Measurements from ENCODE around the gene ULK4.
"Not testable (repeated sequence)": the region's sequence is repeated elsewhere in the genome, so short reads cannot be mapped to it uniquely, and the experiment has no call there.

The ULK4 gene

DNA sequence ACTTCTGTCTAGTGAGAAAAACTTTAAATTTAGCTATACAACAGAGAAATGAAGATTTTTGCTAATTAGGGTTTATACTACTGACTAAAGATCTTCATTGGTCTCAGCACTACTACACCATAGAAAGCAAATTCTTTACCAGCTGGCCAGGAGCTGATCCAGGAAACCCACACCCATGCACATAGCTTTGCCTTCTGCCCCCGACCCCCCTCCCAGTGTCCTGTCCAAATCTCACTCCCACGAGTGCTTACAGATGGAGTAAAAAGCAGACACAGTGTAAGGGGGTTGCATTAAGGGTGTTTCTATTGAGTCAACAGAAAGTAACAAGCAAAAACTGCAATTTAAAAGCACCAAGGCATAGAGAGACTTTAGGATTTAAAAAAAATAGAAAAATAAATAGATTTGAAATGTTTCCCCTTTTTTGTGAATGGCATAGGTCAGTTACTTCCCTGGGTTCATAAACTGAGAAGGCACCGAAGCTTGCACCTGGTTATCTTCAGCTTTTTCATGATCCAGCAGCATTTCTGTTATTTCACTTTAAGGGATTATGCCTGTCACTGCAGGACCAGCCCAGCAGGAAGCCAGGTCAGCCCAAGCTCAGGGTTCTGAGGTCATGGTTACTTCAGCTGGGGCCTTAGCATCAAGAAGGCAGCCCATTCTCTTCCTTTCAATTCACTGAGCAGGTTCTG is 638.3 kb downstream of the ULK4 start:
- DNase-seq (ENCODE audit: low read depth in 1 of 2, low spot score in 1 of 2), result no peak

GRCh38 chr3:41321642-41321980 is 640.3 kb downstream of the ULK4 start:
- no peak for DNase-seq (ENCODE audit: low read depth in 1 of 2, low spot score in 1 of 2)

GRCh38 chr3:41320953-41321641 is 640.8 kb downstream of the ULK4 start:
- no peak for DNase-seq (ENCODE audit: low read depth in 1 of 2, low spot score in 1 of 2)

- no peak for DNase-seq (ENCODE audit: low read depth in 1 of 2, low spot score in 1 of 2)
Measured at GRCh38 chr3:41318520-41318919, 643.4 kb downstream of the ULK4 start.

- no peak for DNase-seq (ENCODE audit: low read depth in 1 of 2, low spot score in 1 of 2)
Measured at GRCh38 chr3:41317718-41318117, 644.2 kb downstream of the ULK4 start.

DNA sequence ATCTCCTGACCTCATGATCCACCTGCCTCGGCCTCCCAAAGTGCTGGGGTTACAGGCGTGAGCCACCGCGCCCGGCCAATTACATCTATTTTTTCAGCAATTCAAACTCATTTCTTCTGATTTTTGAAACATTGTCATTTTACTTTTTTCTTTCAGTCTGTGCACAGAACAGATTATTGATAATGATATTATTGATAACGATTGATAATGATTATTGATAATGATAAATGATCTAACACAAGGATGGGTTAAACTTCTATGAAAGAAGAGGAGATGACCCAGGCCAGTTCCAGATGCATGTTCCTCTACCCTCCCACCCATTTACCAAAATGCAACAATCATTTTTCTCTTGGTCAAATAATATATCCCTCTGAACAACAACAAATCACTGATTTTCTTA is 644.6 kb downstream of the ULK4 start:
- no peak for DNase-seq (ENCODE audit: low read depth in 1 of 2, low spot score in 1 of 2)

DNA sequence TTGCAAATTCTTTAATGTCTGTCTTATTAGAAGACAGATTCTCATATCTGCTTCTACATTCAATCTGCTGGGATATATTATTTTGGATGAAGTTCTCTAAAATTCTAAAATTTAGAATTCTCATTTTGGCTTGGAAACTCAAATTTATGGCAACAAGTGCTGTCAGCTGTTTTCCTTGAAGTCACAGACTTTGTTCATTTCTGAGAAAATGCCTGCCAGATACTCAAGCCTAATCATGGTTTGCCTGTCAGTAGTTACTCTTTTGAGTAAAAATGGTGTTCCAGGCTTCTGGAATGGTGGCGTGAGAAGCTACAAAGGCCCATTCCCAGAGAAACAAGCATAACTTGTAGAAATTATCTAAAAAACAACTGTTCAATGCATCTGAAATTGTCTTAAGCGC is 646.8 kb downstream of the ULK4 start:
- DNase-seq (ENCODE audit: low read depth in 1 of 2, low spot score in 1 of 2), result no peak

DNA sequence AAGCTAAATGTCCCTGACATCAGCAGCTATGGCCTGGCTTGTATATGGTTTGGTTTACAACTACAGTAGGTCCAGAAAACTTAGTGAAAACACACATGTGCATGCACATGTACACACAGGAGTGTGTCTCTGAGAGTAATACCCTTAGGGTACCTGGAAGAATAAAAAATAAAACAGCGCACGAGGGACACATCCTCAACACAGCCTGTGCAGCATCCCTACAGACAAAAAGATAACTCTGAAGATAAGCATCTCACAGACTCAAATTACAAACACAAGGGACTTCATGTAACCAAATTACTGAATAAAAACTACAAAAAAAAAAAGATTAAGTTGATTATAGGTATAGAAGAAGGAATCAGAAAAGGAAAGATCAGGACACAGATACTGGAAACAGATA is 653.8 kb downstream of the ULK4 start:
- DNase-seq (ENCODE audit: low read depth in 1 of 2, low spot score in 1 of 2), result no peak

DNA sequence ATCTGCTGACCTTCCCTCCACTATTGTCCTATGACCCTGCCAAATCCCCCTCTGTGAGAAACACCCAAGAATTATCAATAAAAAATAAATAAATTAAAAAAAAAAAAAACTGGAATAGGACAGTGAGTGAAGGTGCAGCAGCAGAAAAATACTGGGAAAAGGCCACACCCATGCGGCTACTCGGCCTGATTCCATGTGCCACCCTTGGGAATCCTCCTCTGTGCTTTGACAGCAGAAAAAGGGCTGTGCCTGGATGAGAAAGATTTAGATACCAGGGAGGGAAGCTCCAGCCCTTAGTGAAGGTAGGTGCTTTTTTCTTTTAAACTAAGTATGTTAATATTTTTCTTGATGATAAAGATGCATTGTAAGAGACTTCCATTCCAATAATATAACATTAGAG is 654.8 kb downstream of the ULK4 start:
- DNase-seq (ENCODE audit: low read depth in 1 of 2, low spot score in 1 of 2), result no peak

DNA sequence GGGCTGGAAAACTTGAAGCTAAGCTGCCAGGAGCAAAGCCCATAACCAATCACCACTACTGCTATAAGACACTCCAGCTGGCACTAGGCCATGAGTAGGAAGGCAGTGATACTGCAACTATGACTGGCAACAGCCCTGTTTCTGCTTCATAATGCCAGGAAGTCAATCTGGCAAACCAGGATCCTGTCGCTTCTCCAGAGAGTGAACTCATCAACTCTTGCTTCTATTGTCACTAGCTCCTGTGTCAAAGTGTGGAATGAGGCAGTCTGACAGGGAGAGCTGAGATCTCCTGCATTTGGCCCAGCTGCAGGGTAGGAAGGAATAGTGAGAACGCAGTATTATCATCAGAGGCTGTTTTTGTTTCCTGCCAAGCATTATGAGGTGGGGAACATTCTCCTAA is 657.3 kb downstream of the ULK4 start:
- no peak for DNase-seq (ENCODE audit: low read depth in 1 of 2, low spot score in 1 of 2)

- DNase-seq (ENCODE audit: low read depth in 1 of 2, low spot score in 1 of 2), result no peak
Measured at GRCh38 chr3:41302295-41302694, 659.6 kb downstream of the ULK4 start.

DNA sequence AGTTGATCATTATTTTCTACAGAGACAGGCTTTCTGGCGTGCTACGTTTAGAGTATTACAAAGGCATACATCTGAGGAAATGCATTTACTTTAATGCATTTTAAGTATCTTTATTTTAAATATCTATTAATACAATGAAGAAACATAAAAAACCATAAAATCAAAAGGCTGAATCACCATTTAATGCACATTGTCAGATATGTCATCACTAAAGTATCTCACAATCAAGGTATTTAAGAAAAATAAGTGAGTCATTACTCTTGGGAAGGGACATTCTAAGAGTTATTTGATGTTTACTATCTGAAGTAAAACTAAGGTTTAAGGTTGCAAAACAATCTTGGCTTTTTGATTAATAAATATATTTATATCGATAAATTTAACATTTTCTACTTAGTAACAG is 660.4 kb downstream of the ULK4 start:
- no peak for DNase-seq (ENCODE audit: low read depth in 1 of 2, low spot score in 1 of 2)

- no peak for DNase-seq (ENCODE audit: low read depth in 1 of 2, low spot score in 1 of 2)
Measured at GRCh38 chr3:41299036-41299435, 662.9 kb downstream of the ULK4 start.

DNA sequence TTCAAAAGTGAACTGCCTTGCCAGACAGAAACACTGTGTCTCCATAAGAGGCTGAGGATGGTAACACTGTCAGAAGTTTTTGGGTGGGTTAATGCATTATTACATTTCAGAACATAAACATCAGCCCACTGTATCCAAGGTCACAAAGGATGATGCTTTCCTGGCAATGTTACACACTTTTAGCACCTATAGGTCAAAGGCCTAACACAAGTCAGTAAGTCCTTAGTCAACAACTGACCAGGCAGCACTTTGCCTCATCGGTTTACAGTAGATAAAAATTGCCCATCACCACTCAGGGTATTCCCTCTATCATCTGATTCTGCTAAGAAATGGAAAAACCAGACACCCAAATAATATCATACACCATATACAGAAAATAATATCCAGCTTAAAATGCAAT is 664.2 kb downstream of the ULK4 start:
- DNase-seq (ENCODE audit: low read depth in 1 of 2, low spot score in 1 of 2), result no peak

DNA sequence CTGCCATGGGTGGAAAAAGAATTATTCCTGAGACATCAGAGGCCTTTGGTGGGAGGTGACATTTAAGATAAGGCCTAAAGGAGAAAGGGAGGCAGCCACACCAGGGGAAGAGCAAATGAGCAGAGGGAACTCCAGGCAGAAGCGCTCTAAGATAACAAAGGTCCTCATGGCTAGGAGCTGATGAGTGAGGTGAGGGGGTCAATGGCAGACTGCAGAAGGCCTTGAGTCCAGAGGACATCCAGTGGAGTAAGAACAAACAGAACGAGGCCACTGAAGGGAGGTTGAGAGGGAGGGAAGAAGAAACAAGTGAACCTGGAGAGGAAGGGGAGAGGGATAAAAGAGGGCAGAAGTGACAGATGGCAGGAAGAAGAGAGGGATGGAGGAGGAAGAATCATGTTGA is 665.3 kb downstream of the ULK4 start:
- DNase-seq (ENCODE audit: low read depth in 1 of 2, low spot score in 1 of 2), result no peak

DNA sequence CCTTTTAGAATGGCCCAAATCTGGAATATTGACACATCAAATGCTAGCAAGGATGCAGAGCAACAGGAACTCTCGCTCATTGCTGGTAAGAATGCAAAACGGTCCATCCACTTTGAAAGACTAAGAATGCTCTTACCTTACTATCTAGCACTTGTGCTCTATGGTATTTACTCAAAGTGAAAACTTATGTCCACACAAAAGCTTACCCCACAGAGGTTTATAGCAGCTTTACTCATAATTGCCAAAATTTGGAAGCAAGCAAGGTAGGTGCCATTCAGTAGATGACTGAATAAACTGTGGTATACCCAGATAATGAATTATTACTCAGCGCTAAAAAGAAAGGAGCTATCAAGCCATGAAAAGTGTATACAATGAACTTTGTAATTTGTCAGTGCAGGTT is 666.2 kb downstream of the ULK4 start:
- no peak for DNase-seq (ENCODE audit: low read depth in 1 of 2, low spot score in 1 of 2)

GRCh38 chr3:41293169-41293681 is 668.7 kb downstream of the ULK4 start:
- DNase-seq (ENCODE audit: low read depth in 1 of 2, low spot score in 1 of 2), result no peak

DNA sequence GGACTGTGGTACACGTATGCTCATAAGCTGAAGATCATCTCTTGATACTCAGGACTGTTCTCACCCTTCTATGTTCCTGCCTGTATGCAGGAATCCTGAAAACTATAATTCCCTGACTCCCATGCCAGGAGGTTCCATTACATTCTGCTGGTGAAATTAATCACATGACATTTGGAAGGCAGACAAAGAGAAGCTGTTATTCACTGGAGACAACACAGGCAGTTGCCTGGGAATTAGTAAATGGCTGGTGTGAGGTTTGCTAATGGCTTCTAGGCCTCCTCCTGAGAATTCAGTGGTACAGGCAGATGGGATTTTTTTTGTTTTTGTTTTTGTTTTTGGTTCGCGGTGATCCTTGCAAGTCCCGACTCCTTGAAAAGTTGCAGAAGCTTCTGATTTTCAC is 671.2 kb downstream of the ULK4 start:
- DNase-seq (ENCODE audit: low read depth in 1 of 2, low spot score in 1 of 2), result no peak

- DNase-seq (ENCODE audit: low read depth in 1 of 2, low spot score in 1 of 2), result no peak
Measured at GRCh38 chr3:41290306-41290705, 671.6 kb downstream of the ULK4 start.

GRCh38 chr3:41288785-41289184 is 673.1 kb downstream of the ULK4 start:
- DNase-seq (ENCODE audit: low read depth in 1 of 2, low spot score in 1 of 2), result no peak

GRCh38 chr3:41286305-41286704 is 675.6 kb downstream of the ULK4 start:
- no peak for DNase-seq (ENCODE audit: low read depth in 1 of 2, low spot score in 1 of 2)

DNA sequence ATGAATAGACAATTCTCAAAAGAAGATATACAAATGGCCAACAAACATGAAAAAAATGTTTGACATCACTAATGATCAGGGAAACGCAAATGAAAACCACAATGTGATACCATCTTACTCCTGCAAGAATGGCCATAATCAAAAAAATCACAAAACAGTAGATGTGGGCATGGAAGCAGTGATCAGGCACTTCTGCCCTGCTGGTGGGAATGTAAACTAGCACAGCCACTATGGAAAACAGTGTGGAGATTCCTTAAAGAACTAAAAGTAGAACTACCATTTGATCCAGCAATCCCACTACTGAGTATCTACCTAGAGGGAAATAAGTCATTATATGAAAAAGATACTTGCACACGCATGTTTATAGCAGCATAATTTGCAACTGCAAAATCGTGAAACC is 677.0 kb downstream of the ULK4 start:
- not testable (repeated sequence) for DNase-seq (ENCODE audit: low read depth in 1 of 2, low spot score in 1 of 2)
